Natural killer cell treated with Interleukin-12 subunit alpha and Interleukin-12 subunit beta and Interleukin-15 and Interleukin-18, amount 100 ng/mL, for 72 hours (primary cell): ENCODE results near the gene PTP4A1. TPM values are rescaled to one million over a fixed set of nuclear protein-coding genes. Genes with fewer than 3 reads are reported as not detected.

Source experiments
- ATAC-seq, 2 donors: fragments of 150-1000 bp; cut with Tn5 transposase in 1 of 2; sonication (Bioruptor Pico), chemical (Tn5 transposase) in 1 of 2; 2 replicates each; pipeline ENCODE4 v1.10.0; 2021
- DNase-seq: peaks from one replicate; pipeline ENCODE4 v3.0.0; 2022; ENCODE audit warnings: low spot score
- H3K27ac Mint-ChIP-seq, 2 donors: 1 replicate in 1 of 2; 2 replicates in 1 of 2; pipeline ENCODE4 v1.8.0; 2022; ENCODE audit warnings: mixed read lengths in 2 of 2, mild to moderate bottlenecking in 1 of 2, moderate library complexity in 1 of 2
- H3K27me3 Mint-ChIP-seq, 2 donors: 1 replicate in 1 of 2; 2 replicates in 1 of 2; pipeline ENCODE4 v1.8.0; 2022; ENCODE audit warnings: mixed read lengths in 2 of 2
- H3K36me3 Mint-ChIP-seq: one replicate; pipeline ENCODE4 v1.8.0; 2022; ENCODE audit warnings: mixed read lengths
- H3K4me1 Mint-ChIP-seq, 2 donors: 1 replicate in 1 of 2; 2 replicates in 1 of 2; pipeline ENCODE4 v1.8.0; 2022; ENCODE audit warnings: low read depth in 2 of 2, mixed read lengths in 2 of 2, mild to moderate bottlenecking in 1 of 2
- H3K4me3 Mint-ChIP-seq: one replicate; pipeline ENCODE4 v1.8.0; 2022; ENCODE audit warnings: mixed read lengths
- H3K9me3 Mint-ChIP-seq: 2 replicates; pipeline ENCODE4 v1.8.0; 2022; ENCODE audit warnings: mixed read lengths
- total RNA-seq, 2 donors: library from RNA; stranded (reverse); gene quantifications; one replicate each; pipeline ENCODE4 v1.2.3, GENCODE V29; 2022

The PTP4A1 gene
- total RNA-seq, 2 donors from 2014 or later = 66.4 to 71.3 TPM

- ATAC-seq (no peak), DNase-seq (no peak)
- Mint-ChIP-seq H3K27me3 (peaks cover 15 to 22% of the 10 kb centered on the region in 2 donors), H3K9me3 (peaks cover 4% of the 10 kb centered on the region), H3K4me1 (peaks cover 2 to 4% of the 10 kb centered on the region in 2 donors), H3K36me3 (peaks cover 6% of the 10 kb centered on the region), H3K4me3 (no peak overlapping the region), H3K27ac (no peak overlapping the region)
These were observed 33.7 kb upstream of the PTP4A1 start for GRCh38 chr6:63538550-63538949.

- no peak for ATAC-seq
- no peak overlapping the region for H3K27ac Mint-ChIP-seq
- H3K4me1 Mint-ChIP-seq = no peaks in the 10 kb centered on the region
- peaks cover 23 to 36% of the 10 kb centered on the region in 2 donors for H3K27me3 Mint-ChIP-seq
- no peak for DNase-seq
- peaks cover 6% of the 10 kb centered on the region for H3K36me3 Mint-ChIP-seq
- no peak overlapping the region for H3K4me3 Mint-ChIP-seq
- H3K9me3 Mint-ChIP-seq = peaks cover 4% of the 10 kb centered on the region
These were observed 29.3 kb upstream of the PTP4A1 start for GRCh38 chr6:63543001-63543400.

GRCh38 chr6:63543982-63544381, 28.3 kb upstream of the PTP4A1 start:
- H3K27ac Mint-ChIP-seq = no peak overlapping the region
- H3K27me3 Mint-ChIP-seq = peaks cover 25 to 40% of the 10 kb centered on the region in 2 donors
- DNase-seq = no peak
- ATAC-seq = no peak
- H3K4me1 Mint-ChIP-seq = no peaks in the 10 kb centered on the region
- no peak overlapping the region for H3K4me3 Mint-ChIP-seq
- H3K9me3 Mint-ChIP-seq = peaks cover 4% of the 10 kb centered on the region
- H3K36me3 Mint-ChIP-seq = peaks cover 6% of the 10 kb centered on the region

- no peak overlapping the region for H3K4me3 Mint-ChIP-seq
- no peaks in the 10 kb centered on the region for H3K4me1 Mint-ChIP-seq
- H3K27me3 Mint-ChIP-seq = peaks cover 20 to 40% of the 10 kb centered on the region in 2 donors
These were observed 26.0 kb upstream of the PTP4A1 start for GRCh38 chr6:63546236-63546635.

GRCh38 chr6:63546697-63547096, 25.6 kb upstream of the PTP4A1 start:
- no peak overlapping the region for H3K27ac Mint-ChIP-seq
- DNase-seq = no peak
- ATAC-seq = no peak
- H3K4me1 Mint-ChIP-seq = no peaks in the 10 kb centered on the region
- no peak overlapping the region for H3K4me3 Mint-ChIP-seq
- H3K27me3 Mint-ChIP-seq = peaks cover 18 to 36% of the 10 kb centered on the region in 2 donors
- peaks cover 6% of the 10 kb centered on the region for H3K36me3 Mint-ChIP-seq
- H3K9me3 Mint-ChIP-seq = peaks cover 4% of the 10 kb centered on the region

More at GRCh38 chr6:63546236-63546635, 26.0 kb upstream of the PTP4A1 start:
- Mint-ChIP-seq H3K27ac (no peak overlapping the region), H3K9me3 (peaks cover 4% of the 10 kb centered on the region), H3K36me3 (peaks cover 6% of the 10 kb centered on the region)
- ATAC-seq (no peak), DNase-seq (no peak)

DNA sequence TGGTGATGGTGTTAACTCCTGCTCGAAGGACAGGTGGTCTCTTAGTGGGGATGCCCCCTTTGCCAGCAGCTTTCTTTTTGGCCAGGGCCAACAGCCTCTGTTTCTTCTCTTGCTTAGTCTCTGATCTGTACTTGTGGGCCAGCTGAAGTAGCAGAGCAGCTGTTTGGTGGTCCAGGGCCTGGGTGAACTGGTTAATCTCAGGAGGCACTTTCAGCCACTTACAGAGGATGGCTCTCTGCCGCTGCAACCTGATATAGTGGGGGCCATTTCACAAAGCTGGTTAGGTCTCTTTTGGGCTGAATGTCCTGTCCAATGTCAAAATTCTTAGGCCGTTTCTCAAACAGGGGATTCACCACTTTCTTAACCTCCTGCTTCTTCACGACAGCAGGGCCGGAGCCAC, 23.2 kb upstream of the PTP4A1 start:
- no peak overlapping the region for H3K27ac Mint-ChIP-seq

GRCh38 chr6:63553208-63553607, 19.1 kb upstream of the PTP4A1 start:
- no peak for ATAC-seq
- no peaks in the 10 kb centered on the region for H3K36me3 Mint-ChIP-seq
- no peaks in the 10 kb centered on the region for H3K9me3 Mint-ChIP-seq
- H3K27ac Mint-ChIP-seq = no peak overlapping the region
- no peak for DNase-seq
- peaks cover 9 to 12% of the 10 kb centered on the region in 2 donors for H3K27me3 Mint-ChIP-seq
- H3K4me1 Mint-ChIP-seq = peaks cover 0 to 3% of the 10 kb centered on the region in 2 donors
- H3K4me3 Mint-ChIP-seq = no peak overlapping the region

More for the DNA sequence above, 23.2 kb upstream of the PTP4A1 start:
- Mint-ChIP-seq H3K4me3 (no peak overlapping the region), H3K9me3 (no peaks in the 10 kb centered on the region), H3K4me1 (peaks cover 0 to 3% of the 10 kb centered on the region in 2 donors), H3K27me3 (peaks cover 12 to 13% of the 10 kb centered on the region in 2 donors), H3K36me3 (no peaks in the 10 kb centered on the region)
- DNase-seq (no peak), ATAC-seq (no peak)

- Mint-ChIP-seq H3K36me3 (no peaks in the 10 kb centered on the region), H3K4me3 (no peak overlapping the region), H3K27ac (no peak overlapping the region), H3K4me1 (peaks cover 0 to 3% of the 10 kb centered on the region in 2 donors), H3K9me3 (no peaks in the 10 kb centered on the region), H3K27me3 (peaks cover 14 to 17% of the 10 kb centered on the region in 2 donors)
- DNase-seq (no peak), ATAC-seq (no peak)
These were observed 18.4 kb upstream of the PTP4A1 start for GRCh38 chr6:63553900-63554299.

DNA sequence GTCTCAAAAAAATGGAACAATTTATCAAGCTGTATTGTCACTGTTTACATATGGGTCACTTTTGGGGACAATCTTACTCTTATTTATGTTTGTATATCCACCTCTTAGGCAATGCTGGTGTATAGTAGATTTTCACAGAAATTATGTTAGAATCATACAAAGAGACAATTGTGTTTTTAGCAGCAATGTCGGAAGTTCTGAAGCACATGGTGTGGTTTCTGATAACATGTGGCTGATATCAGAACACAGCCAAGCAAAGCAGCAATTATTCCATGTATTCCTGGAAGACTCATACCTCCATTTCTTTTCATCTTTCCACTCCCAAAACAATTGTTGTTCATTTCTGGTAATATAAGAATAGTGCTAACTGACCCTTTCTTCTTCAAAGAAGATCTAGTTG, 17.5 kb upstream of the PTP4A1 start:
- Mint-ChIP-seq H3K27ac (no peak overlapping the region), H3K4me3 (no peak overlapping the region), H3K27me3 (peaks cover 16 to 17% of the 10 kb centered on the region in 2 donors), H3K9me3 (no peaks in the 10 kb centered on the region), H3K36me3 (no peaks in the 10 kb centered on the region), H3K4me1 (peaks cover 0 to 3% of the 10 kb centered on the region in 2 donors)
- ATAC-seq (no peak), DNase-seq (no peak)

- no peaks in the 10 kb centered on the region for H3K9me3 Mint-ChIP-seq
- H3K4me1 Mint-ChIP-seq = peaks cover 0 to 3% of the 10 kb centered on the region in 2 donors
- DNase-seq (no peak), ATAC-seq (no peak)
- H3K27ac Mint-ChIP-seq = no peak overlapping the region
- peaks cover 16 to 19% of the 10 kb centered on the region in 2 donors for H3K27me3 Mint-ChIP-seq
- H3K36me3 Mint-ChIP-seq = no peaks in the 10 kb centered on the region
- no peak overlapping the region for H3K4me3 Mint-ChIP-seq
These were observed 15.9 kb upstream of the PTP4A1 start for GRCh38 chr6:63556369-63556768.

DNA sequence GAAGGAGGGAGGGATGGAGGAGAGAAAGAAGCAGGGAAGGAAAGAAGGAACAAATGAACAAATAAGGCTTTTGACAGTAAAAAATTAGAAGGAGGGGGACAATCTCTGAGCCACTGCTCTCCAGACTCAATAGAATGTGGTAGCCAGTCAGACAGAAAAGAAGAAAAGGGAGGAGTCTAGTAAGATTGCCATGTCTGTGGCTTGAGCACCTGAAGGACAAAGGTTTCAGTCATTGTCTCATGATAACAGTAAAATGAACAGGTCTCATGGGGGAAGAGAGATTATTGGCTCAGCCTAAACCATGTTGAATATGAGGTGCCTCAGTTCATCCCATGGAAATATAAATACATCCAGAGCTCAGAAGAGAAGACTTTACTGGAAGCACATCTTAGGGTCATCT, 14.0 kb upstream of the PTP4A1 start:
- no peaks in the 10 kb centered on the region for H3K36me3 Mint-ChIP-seq
- DNase-seq = no peak
- no peaks in the 10 kb centered on the region for H3K9me3 Mint-ChIP-seq
- H3K4me1 Mint-ChIP-seq = peaks cover 0 to 3% of the 10 kb centered on the region in 2 donors
- no peak for ATAC-seq
- no peak overlapping the region for H3K27ac Mint-ChIP-seq
- no peak overlapping the region for H3K4me3 Mint-ChIP-seq
- peaks cover 22 to 25% of the 10 kb centered on the region in 2 donors for H3K27me3 Mint-ChIP-seq

DNA sequence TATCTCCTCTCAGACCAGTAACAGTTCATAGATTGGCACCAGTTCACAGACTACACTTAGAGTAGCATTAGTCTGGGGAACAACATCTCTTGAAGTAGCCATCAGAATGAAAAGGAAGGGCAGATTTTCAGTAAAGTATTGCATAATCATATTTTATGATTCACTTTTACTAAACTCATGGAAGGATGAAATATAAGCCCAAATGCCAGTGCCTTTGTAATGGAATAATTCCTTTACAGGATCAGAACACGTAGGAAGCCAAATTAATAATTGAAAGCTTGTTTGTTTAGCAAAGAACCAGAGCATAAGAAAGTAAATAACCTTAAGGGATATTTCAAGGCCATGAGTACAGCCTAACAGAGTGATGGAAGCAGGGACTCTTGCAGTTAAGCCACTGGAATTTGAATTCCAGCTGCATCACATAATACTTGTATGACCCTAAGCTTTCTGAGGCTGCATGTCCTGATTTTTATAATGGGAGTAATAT, 11.4 kb upstream of the PTP4A1 start:
- Mint-ChIP-seq H3K36me3 (no peaks in the 10 kb centered on the region), H3K9me3 (no peaks in the 10 kb centered on the region), H3K27ac (no peak overlapping the region), H3K4me3 (no peak overlapping the region), H3K27me3 (peaks cover 22 to 27% of the 10 kb centered on the region in 2 donors), H3K4me1 (no peaks in the 10 kb centered on the region)
- DNase-seq (no peak), ATAC-seq (no peak)

DNA sequence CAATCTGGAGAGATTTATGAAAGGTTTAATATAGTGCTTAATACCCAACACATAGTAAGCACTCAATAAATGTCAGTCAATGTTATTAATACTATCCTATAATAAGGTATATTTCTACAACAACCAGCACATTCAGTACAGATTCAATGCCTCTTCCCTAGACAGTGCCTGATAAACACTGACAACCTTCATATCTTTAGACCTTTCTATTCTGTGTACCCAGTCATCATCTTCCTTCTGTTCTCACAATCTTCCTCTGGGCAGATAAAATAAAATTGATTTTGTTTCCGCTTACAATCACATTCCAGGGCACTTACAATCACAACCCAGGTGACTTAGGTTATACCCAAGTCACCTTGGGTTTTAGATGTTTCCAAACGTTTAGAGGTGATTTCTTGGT, 11.0 kb upstream of the PTP4A1 start:
- Mint-ChIP-seq H3K36me3 (no peaks in the 10 kb centered on the region), H3K4me1 (no peaks in the 10 kb centered on the region), H3K4me3 (no peak overlapping the region), H3K27ac (no peak overlapping the region), H3K27me3 (peaks cover 22 to 25% of the 10 kb centered on the region in 2 donors), H3K9me3 (no peaks in the 10 kb centered on the region)
- no peak for ATAC-seq
- DNase-seq = no peak

DNA sequence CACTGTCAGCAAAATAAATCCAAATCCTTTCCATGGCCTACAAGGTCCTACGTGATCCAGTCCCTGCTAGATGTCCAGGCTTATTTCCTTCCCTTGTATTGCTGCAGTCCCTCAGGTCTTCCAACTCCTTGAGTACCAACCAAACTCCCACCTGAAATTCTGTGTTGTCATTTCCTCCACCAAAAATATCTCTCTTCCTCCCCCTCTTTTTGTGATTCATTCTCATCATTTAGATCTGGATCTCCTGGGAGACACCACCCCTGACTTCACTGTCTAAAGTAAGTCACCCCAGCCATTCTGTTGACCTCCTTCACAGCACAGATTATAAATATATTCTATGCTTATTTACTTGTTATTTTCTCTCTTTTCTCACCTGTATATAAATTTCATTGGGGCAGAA, 9.0 kb upstream of the PTP4A1 start:
- Mint-ChIP-seq H3K36me3 (no peaks in the 10 kb centered on the region), H3K27ac (no peak overlapping the region), H3K4me1 (no peaks in the 10 kb centered on the region), H3K27me3 (peaks cover 15 to 16% of the 10 kb centered on the region in 2 donors), H3K9me3 (no peaks in the 10 kb centered on the region), H3K4me3 (no peak overlapping the region)
- no peak for DNase-seq
- ATAC-seq = no peak
